ENCODE results near the gene MYL11. TPM values are rescaled to one million over a fixed set of nuclear protein-coding genes. Genes with fewer than 3 reads are reported as not detected.
A peak's percentile ranks its signal among the peaks of the same experiment; 100 is the strongest.

The MYL11 gene
- total and polyA plus RNA-seq, 2 experiments from 2014 or later = 2.1 TPM; not detected in 1

DNA sequence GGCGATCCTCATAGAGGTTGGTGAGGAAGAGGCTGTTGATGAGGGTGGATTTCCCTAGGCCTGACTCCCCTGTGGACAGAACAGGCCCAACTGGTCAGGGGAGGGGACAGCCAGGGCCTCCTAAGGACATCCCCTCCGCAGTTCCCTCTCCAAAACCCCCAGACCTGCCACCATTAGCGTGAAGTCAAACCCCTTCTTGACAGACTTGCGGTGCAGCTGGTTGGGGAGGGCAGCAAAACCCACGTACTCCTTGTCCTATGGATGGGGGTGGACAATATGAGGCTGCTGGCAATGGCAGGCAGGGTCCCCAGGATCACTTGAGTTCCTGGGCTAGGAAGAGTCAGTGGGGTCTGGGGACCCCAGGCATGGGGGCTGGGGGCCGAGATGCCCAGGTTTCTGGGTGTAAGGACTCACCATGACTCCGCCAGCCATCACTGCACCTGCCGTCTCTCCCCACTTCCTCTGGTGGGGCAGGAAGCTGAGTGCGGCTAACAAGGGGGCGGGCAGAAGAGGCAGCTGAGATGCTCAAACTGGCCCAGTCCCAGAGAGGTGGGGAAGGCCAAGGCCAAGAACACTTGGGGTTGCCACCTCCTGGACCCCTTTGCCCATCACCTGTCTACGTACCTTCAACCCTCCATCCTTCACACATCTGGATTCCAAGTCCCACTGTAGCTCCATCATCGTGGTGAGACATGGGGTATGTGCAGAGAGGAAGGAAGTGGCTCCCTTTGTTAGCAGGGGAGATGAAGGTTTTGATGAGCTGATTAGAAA is 7.7 kb downstream of the MYL11 start, which contains the start of gene SEPTIN1:
SEPTIN1 (minus strand) TSS at position 451 of the 771 bp plus-strand sequence; CDS start at position 432, 19 bp downstream.
- H4K20me1 ChIP-seq (ENCODE audit: insufficient read depth) = no peaks in the 10 kb centered on the region
- H3K9me3 ChIP-seq (ENCODE audit: low read depth) = no peaks in the 10 kb centered on the region
- peaks cover 2% of the 10 kb centered on the region for H3K4me1 ChIP-seq (ENCODE audit: insufficient read depth)
- H3K9ac ChIP-seq = no peak within 1 kb of the TSS
- 66 to 72% methylated on average over 11 to 12 of the region's 12 CpGs for WGBS, 2 experiments (ENCODE audit: low coverage in 1 of 2, low lambda C conversion rate in 2 of 2, missing lambda C conversion rate in 2 of 2)
- H3F3A ChIP-seq (ENCODE audit: insufficient read depth) = 0 out of 2 replicates have a peak, but pooled peaks cover under 1% of the 10 kb centered on the region
- no peak within 1 kb of the TSS for H3K4me2 ChIP-seq (ENCODE audit: unreplicated experiment)
- no peak within 1 kb of the TSS for H3K27ac ChIP-seq
- no peak within 1 kb of the TSS for H2AFZ ChIP-seq
- DNase-seq = no peak
- no peak within 1 kb of the TSS for H3K4me3 ChIP-seq
- H3K9me2 ChIP-seq (ENCODE audit: insufficient read depth) = no peaks in the 10 kb centered on the region
- in situ Hi-C loops (cut with MboI) = no loop called here
- TF ChIP-seq EZH2phosphoT487 (IDR thresholded peaks at IDR 0.05; ENCODE audit: insufficient read depth, low read depth) (no peak), EZH2 (IDR thresholded peaks at IDR 0.05; ENCODE audit: insufficient read depth, poor library complexity, severe bottlenecking) (no peak)
- no peaks in the 10 kb centered on the region for H3K79me2 ChIP-seq (ENCODE audit: insufficient read depth)
- H3K36me3 ChIP-seq (ENCODE audit: low read depth) = no peaks in the 10 kb centered on the region
- no peaks in the 10 kb centered on the region for H3K27me3 ChIP-seq (replicated peaks; ENCODE audit: insufficient read depth)

DNA sequence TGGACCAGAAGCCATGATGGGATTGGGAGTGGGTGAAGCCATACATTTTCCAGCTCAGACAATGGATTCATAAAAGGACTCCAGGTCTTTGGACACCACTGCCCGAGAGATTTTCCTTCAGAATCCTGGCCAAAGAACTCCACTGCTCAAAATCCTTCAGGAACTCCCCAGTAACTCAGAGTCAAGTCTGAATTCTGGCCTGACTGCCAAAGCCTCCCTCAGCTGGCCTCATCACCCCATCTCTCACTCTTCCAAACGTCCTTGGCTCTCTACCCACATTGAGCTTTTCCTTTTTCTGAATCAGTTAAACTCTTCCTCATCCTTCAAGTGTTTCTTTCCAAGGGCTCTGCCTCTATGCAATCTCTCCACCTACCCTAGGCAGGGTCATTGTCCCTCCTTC is 8.9 kb downstream of the MYL11 start:
- Histone ChIP-seq H3K9me2 (ENCODE audit: insufficient read depth) (no peaks in the 10 kb centered on the region), H3K36me3 (ENCODE audit: low read depth) (no peaks in the 10 kb centered on the region), H3K79me2 (ENCODE audit: insufficient read depth) (no peaks in the 10 kb centered on the region), H2AFZ (no peak overlapping the region), H3K4me1 (ENCODE audit: insufficient read depth) (no peaks in the 10 kb centered on the region), H3K27ac (no peak overlapping the region), H3K9me3 (ENCODE audit: low read depth) (no peaks in the 10 kb centered on the region), H3F3A (ENCODE audit: insufficient read depth) (no peaks in the 10 kb centered on the region), H3K4me3 (no peak overlapping the region), H3K9ac (no peak overlapping the region), H3K4me2 (ENCODE audit: unreplicated experiment) (no peak overlapping the region), H4K20me1 (ENCODE audit: insufficient read depth) (no peaks in the 10 kb centered on the region), H3K27me3 (replicated peaks; ENCODE audit: insufficient read depth) (no peaks in the 10 kb centered on the region)
- TF ChIP-seq EZH2phosphoT487 (IDR thresholded peaks at IDR 0.05; ENCODE audit: insufficient read depth, low read depth) = no peak
- no peak for TF ChIP-seq EZH2 (IDR thresholded peaks at IDR 0.05; ENCODE audit: insufficient read depth, poor library complexity, severe bottlenecking)
- WGBS, 2 experiments (ENCODE audit: low coverage in 1 of 2, low lambda C conversion rate in 2 of 2, missing lambda C conversion rate in 2 of 2) = 40 to 43% methylated on average over 2 of the region's 2 CpGs
- in situ Hi-C loops (cut with MboI) = no loop called here
- DNase-seq = no peak

DNA sequence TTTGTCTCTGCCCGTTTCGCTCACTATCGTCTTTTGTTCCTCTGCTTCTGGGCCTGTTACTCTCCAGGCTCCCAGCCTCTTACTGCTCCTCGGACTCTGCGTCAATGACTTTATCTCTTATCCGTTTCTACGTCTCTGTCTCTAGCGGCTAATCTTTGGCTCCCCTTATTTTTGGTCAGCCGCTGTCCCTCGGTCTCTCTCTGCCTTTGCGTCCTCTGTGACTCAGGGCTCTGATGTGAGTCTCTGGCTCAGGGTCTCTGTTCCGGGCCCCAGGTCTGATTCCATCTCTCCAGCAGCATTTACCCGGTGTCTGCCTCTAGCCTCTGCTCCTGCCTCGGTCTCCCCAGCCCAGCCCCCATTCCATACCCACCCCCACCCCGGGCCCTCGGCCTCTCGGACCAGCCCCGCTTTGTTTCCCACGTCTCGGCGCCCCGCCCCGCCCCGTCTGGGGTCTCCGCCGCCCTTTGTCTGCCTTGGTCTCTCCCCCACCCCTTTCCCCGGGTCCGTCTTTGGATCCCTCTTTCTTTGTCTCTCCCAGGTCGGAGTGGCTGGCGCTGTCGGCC is 20.1 kb downstream of the MYL11 start:
- Histone ChIP-seq H3K9me2 (ENCODE audit: insufficient read depth) (no peaks in the 10 kb centered on the region), H3K4me1 (ENCODE audit: insufficient read depth) (peaks cover 7% of the 10 kb centered on the region), H3F3A (ENCODE audit: insufficient read depth) (peaks cover 20% of the 10 kb centered on the region; the same call in 1 of the 2 replicates), H2AFZ (peak overlapping the region; percentile 86), H3K9me3 (ENCODE audit: low read depth) (no peaks in the 10 kb centered on the region), H3K4me2 (ENCODE audit: unreplicated experiment) (peak overlapping the region; percentile 82), H3K79me2 (ENCODE audit: insufficient read depth) (peaks cover 16% of the 10 kb centered on the region), H3K9ac (peak overlapping the region; percentile 85), H3K27me3 (replicated peaks; ENCODE audit: insufficient read depth) (no peaks in the 10 kb centered on the region), H3K36me3 (ENCODE audit: low read depth) (no peaks in the 10 kb centered on the region), H4K20me1 (ENCODE audit: insufficient read depth) (no peaks in the 10 kb centered on the region), H3K27ac (peak overlapping the region; percentile 75), H3K4me3 (peak overlapping the region; percentile 85)
- WGBS, 2 experiments (ENCODE audit: low coverage in 1 of 2, low lambda C conversion rate in 2 of 2, missing lambda C conversion rate in 2 of 2) = 2 to 8% methylated on average over 16 to 31 of the region's 31 CpGs
- peak; percentile 66 for DNase-seq
- in situ Hi-C loops (cut with MboI) = no loop called here
- TF ChIP-seq EZH2phosphoT487 (IDR thresholded peaks at IDR 0.05; ENCODE audit: insufficient read depth, low read depth) (no peak), EZH2 (IDR thresholded peaks at IDR 0.05; ENCODE audit: insufficient read depth, poor library complexity, severe bottlenecking) (no peak)

DNA sequence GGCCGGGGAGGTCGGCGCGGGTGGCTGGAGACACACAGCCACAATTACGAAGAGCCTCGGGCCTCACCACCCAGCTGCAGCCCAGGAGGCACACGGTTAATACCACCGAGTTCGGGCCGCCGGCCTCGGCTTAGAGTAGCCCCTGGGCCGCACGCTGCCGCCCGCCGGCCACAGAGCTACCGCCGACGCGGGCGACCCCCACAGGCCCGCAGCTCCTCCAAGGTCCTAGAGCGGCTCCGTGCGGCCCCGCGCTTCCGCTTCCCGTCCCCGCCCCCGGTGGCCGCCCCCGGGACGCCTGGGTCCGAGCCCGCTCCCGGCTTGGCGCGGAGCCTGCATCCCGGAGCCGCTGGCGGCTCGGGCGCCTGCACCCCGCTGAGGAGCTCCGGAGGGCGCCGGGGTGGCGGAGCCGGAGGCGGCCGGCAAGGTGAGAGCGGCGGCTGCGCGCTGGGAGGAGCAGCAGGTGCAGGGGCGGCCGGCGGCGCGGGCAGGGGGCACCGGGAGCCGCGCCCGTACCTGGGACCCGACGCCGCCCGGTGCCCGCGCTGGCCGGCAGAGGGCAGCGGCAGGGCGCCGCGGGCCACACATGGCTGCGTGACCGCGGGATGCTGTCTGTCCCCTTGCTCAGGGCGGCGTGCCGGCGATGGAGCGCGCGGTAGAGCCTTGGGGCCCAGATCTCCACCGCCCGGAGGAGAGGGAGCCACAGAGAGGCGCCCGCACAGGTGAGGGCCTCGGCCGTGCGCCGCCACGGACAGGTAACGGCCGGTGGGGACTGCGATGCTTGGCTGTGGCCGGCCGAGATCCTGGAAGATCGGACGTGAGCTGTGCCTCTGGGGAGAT is 20.8 kb downstream of the MYL11 start, which contains the start of gene ZNF48:
ZNF48 (plus strand) TSS at position 266 of the 837 bp plus-strand sequence; CDS start at position 641, 375 bp downstream.
- no peaks in the 10 kb centered on the region for H4K20me1 ChIP-seq (ENCODE audit: insufficient read depth)
- peaks cover 23% of the 10 kb centered on the region; the same call in 1 of the 2 replicates for H3F3A ChIP-seq (ENCODE audit: insufficient read depth)
- in situ Hi-C loops (cut with MboI) = no loop called here
- 0 to 1% methylated on average over 54 to 94 of the region's 103 CpGs for WGBS, 2 experiments (ENCODE audit: low coverage in 1 of 2, low lambda C conversion rate in 2 of 2, missing lambda C conversion rate in 2 of 2)
- H3K79me2 ChIP-seq (ENCODE audit: insufficient read depth) = peaks cover 16% of the 10 kb centered on the region
- H3K9me3 ChIP-seq (ENCODE audit: low read depth) = no peaks in the 10 kb centered on the region
- H3K27me3 ChIP-seq (replicated peaks; ENCODE audit: insufficient read depth) = no peaks in the 10 kb centered on the region
- no peaks in the 10 kb centered on the region for H3K36me3 ChIP-seq (ENCODE audit: low read depth)
- no peaks in the 10 kb centered on the region for H3K9me2 ChIP-seq (ENCODE audit: insufficient read depth)
- peak; percentile 94 for DNase-seq
- peaks cover 7% of the 10 kb centered on the region for H3K4me1 ChIP-seq (ENCODE audit: insufficient read depth)
- H2AFZ ChIP-seq = peak within 1 kb of the TSS; percentile 86
- H3K4me3 ChIP-seq = peak within 1 kb of the TSS; percentile 85
- peak within 1 kb of the TSS; percentile 85 for H3K9ac ChIP-seq
- TF ChIP-seq EZH2phosphoT487 (IDR thresholded peaks at IDR 0.05; ENCODE audit: insufficient read depth, low read depth) (no peak), EZH2 (IDR thresholded peaks at IDR 0.05; ENCODE audit: insufficient read depth, poor library complexity, severe bottlenecking) (no peak)
- H3K4me2 ChIP-seq (ENCODE audit: unreplicated experiment) = peak within 1 kb of the TSS; percentile 82
- H3K27ac ChIP-seq = peak within 1 kb of the TSS; percentile 75

Data from GM23248 (cell line).